Right lobe of liver (tissue), 6 donors: ENCODE results near the gene ASCL2. TPM values are rescaled to one million over a fixed set of nuclear protein-coding genes. Genes with fewer than 3 reads are reported as not detected.

ENCODE experiments used
- ATAC-seq, 4 donors: fragments of 200-7000 bp; cut with Tn5 transposase; one replicate each; pipeline ENCODE4 v1.9.1; 2020; ENCODE audit warnings: mild to moderate bottlenecking in 4 of 4, moderate library complexity in 4 of 4
- DNase-seq, 3 donors: peaks; one replicate each; pipeline ENCODE4 v3.0.0-alpha.2; 2020
- H3K27ac ChIP-seq, 3 donors: fragments of 200-600 bp; one replicate each; pipeline ENCODE4 v1.8.0; 2022
- H3K27me3 ChIP-seq, 2 donors: fragments of 200-600 bp; one replicate each; pipeline ENCODE4 v1.8.0; 2022
- H3K36me3 ChIP-seq, 4 donors: fragments of 200-600 bp; sonication (generic) in 1 of 4; one replicate each; pipeline versions ENCODE4 v1.5.1 to v1.8.0; 2017 to 2022; ENCODE audit warnings: control low read depth in 1 of 4
- H3K4me1 ChIP-seq, 4 donors: fragments of 200-600 bp; sonication (generic) in 1 of 4; one replicate each; pipeline versions ENCODE4 v1.5.1 to v1.8.0; 2017 to 2022; ENCODE audit warnings: control low read depth in 1 of 4
- H3K4me3 ChIP-seq, 3 donors: fragments of 200-600 bp; one replicate each; pipeline ENCODE4 v1.8.0; 2022
- H3K9me3 ChIP-seq, 4 donors: fragments of 200-600 bp; sonication (generic) in 1 of 4; one replicate each; pipeline versions ENCODE4 v1.5.1 to v1.8.0; 2017 to 2022; ENCODE audit warnings: control low read depth in 1 of 4
- POLR2A ChIP-seq: fragments of 450-650 bp; IDR thresholded peaks from one replicate; pipeline ENCODE4 v1.6.1; 2017; ENCODE audit warnings: antibody characterized with exemption, mild to moderate bottlenecking
- WGBS: methylation state at CpG from one replicate; pipeline ENCODE4 v1.1.6; 2018; ENCODE audit warnings: low coverage, low lambda C conversion rate; ENCODE audit not compliant: insufficient coverage; ENCODE audit errors: missing lambda C conversion rate; 5-methylcytosine and 5-hydroxymethylcytosine counted together
- intact Hi-C, 2 donors: fragments of 100-400 bp; cut with DNase I; formaldehyde crosslinking; loops; one replicate each; pipeline versions ENCODE4 v1.11.2 to v1.14.1; 2022
- long read RNA-seq: library from polyadenylated mRNA; unstranded; transcript quantifications from one replicate; pipeline ENCODE4 v2.0.0, GENCODE V29; 2019
- total RNA-seq, 6 experiments: library from RNA; depleted of rRNA in 2 of 6; stranded (reverse); fragments of >200 nt in 2 of 6; fragmentation: NEBNext Ultra II Directional in 3 of 6; extraction: Animal tissue kit (Norgen Biotek cat#: 25700) in 3 of 6; gene quantifications; one replicate each; pipeline versions ENCODE4 v1.1.0 to v1.2.4, GENCODE V29; 2016 to 2023
- TF ChIP-seq, protein P1 (sequence below), 4 donors: fragments of 200-600 bp in 3 of 4; fragments of 450-650 bp in 1 of 4; IDR thresholded peaks; one replicate each; pipeline versions ENCODE4 v1.5.1 to v1.8.0; 2016 to 2022; ENCODE audit warnings: antibody characterized with exemption in 4 of 4, mild to moderate bottlenecking in 2 of 4
- donor health status: DM: no; HTN: yes; CAD: no.
- donor health status: DM: no; HTN: no; CAD: no.
- donor health status: DM: no; HTN: no; CAD: no.
- donor health status: DM: no; HTN: yes; CAD: no.
- donor health status: DM: no; HTN: yes; CAD: no.

ASCL2 gene
- under 1 TPM; 0.42 to 0.81 (median 0.64) TPM for total RNA-seq
- long read RNA-seq = 0 reads

GRCh38 chr11:2270322-2271076 lies at the start of gene ASCL2:
Gene ASCL2 (minus strand): TSS chr11:2270588. CDS start chr11:2270332, 256 bp downstream.
- H3K27ac ChIP-seq = peak within 1 kb of the TSS; percentile 15 to 51 (median 43)

DNA sequence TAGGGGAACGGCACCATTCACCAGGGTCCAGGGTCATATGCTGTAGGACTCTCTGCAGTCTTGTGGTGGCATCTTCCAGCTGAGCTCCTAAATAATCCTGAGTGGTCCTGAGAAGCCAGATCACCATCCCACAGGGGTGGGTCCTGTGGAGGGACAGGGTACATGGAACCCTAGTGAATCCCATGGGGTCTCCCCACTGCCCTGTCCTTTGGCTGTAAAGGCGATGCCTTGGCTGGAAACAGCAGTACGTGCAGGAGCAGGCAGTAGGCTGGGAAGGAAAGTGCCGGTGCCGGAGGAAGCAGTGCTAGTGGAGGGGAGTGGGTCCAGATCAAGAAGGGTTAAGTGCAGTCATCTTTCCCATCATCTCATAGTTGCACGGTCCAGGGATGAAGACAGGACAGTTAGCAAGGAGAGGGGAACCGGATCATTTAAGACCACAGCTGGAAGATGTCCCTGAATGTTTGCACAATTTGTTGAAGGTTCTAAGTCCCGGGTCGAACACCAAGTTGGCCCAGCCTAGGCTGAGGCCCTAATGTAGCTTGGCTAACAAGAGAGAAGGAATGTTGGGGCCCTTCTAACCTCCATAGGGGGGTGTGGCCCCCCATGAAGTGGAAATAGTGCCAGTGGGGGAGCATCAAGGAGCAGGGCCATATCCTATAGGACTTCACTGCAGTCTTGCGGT lies 49.5 kb upstream of the ASCL2 start:
- ATAC-seq = peak; percentile 52 to 81 (median 62)
- WGBS = 58% methylated on average over 8 of the region's 10 CpGs

More at GRCh38 chr11:2270322-2271076, at the start of gene ASCL2:
- H3K9me3 ChIP-seq = no peaks in the 10 kb centered on the region
- peak within 1 kb of the TSS; percentile 25 to 46 (median 37) for H3K4me3 ChIP-seq
- DNase-seq (peak in 2 of 3 donors; percentile 48 to 49), ATAC-seq (no peak)
- 0% methylated on average over 3 of the region's 89 CpGs for WGBS
- TF ChIP-seq POLR2A = no peak
- TF ChIP-seq, protein P1, sequence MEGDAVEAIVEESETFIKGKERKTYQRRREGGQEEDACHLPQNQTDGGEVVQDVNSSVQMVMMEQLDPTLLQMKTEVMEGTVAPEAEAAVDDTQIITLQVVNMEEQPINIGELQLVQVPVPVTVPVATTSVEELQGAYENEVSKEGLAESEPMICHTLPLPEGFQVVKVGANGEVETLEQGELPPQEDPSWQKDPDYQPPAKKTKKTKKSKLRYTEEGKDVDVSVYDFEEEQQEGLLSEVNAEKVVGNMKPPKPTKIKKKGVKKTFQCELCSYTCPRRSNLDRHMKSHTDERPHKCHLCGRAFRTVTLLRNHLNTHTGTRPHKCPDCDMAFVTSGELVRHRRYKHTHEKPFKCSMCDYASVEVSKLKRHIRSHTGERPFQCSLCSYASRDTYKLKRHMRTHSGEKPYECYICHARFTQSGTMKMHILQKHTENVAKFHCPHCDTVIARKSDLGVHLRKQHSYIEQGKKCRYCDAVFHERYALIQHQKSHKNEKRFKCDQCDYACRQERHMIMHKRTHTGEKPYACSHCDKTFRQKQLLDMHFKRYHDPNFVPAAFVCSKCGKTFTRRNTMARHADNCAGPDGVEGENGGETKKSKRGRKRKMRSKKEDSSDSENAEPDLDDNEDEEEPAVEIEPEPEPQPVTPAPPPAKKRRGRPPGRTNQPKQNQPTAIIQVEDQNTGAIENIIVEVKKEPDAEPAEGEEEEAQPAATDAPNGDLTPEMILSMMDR (IDR thresholded peaks at IDR 0.05) = no peak
- H3K27me3 ChIP-seq = peaks cover 0 to 17% of the 10 kb centered on the region in 2 donors
- peaks cover 0 to 10% (median 0%) of the 10 kb centered on the region in 4 donors for H3K4me1 ChIP-seq
- intact Hi-C loops = no loop called here
- no peaks in the 10 kb centered on the region for H3K36me3 ChIP-seq

GRCh38 chr11:2318707-2319106 lies 48.3 kb upstream of the ASCL2 start:
- H3K4me3 ChIP-seq = no peak overlapping the region
- DNase-seq (no peak), ATAC-seq (no peak)
- H3K9me3 ChIP-seq = no peaks in the 10 kb centered on the region
- 94% methylated on average over 4 of the region's 7 CpGs for WGBS
- intact Hi-C loops = no loop called here
- H3K4me1 ChIP-seq = peaks cover 0 to 27% (median 9%) of the 10 kb centered on the region in 4 donors
- no peak overlapping the region for H3K27ac ChIP-seq
- no peaks in the 10 kb centered on the region for H3K36me3 ChIP-seq
- TF ChIP-seq, protein P1 (IDR thresholded peaks at IDR 0.05) = no peak
- no peak for TF ChIP-seq POLR2A
- no peaks in the 10 kb centered on the region for H3K27me3 ChIP-seq

More for the DNA sequence above, 49.5 kb upstream of the ASCL2 start:
- DNase-seq = no peak
- TF ChIP-seq POLR2A = no peak
- TF ChIP-seq, protein P1 (IDR thresholded peaks at IDR 0.05) = no peak
- intact Hi-C loops = no loop called here
- H3K4me3 ChIP-seq = no peak overlapping the region
- no peak overlapping the region for H3K27ac ChIP-seq
- no peaks in the 10 kb centered on the region for H3K9me3 ChIP-seq
- H3K4me1 ChIP-seq = peaks cover 0 to 21% (median 10%) of the 10 kb centered on the region in 4 donors
- no peaks in the 10 kb centered on the region for H3K36me3 ChIP-seq
- no peaks in the 10 kb centered on the region for H3K27me3 ChIP-seq

- Histone ChIP-seq H3K27ac (no peak overlapping the region), H3K27me3 (no peaks in the 10 kb centered on the region), H3K9me3 (no peaks in the 10 kb centered on the region), H3K36me3 (no peaks in the 10 kb centered on the region), H3K4me1 (peaks cover 0 to 27% (median 9%) of the 10 kb centered on the region in 4 donors), H3K4me3 (no peak overlapping the region)
- TF ChIP-seq POLR2A = no peak
- TF ChIP-seq, protein P1 (IDR thresholded peaks at IDR 0.05) = no peak
- DNase-seq (no peak), ATAC-seq (no peak)
- intact Hi-C loops = no loop called here
- WGBS = 92% methylated on average over 4 of the region's 4 CpGs
Measured at GRCh38 chr11:2318123-2318522, 47.7 kb upstream of the ASCL2 start.
